HUES48 (cell line): ENCODE results near the gene CDC7.
"Not testable (repeated sequence)": the region's sequence is repeated elsewhere in the genome, so short reads cannot be mapped to it uniquely, and the experiment has no call there.

Experiments
- H3K27ac ChIP-seq: one replicate; pipeline ENCODE4 v1.7.0; 2013; ENCODE audit warnings: low read depth, low read length, inconsistent platforms
- H3K27me3 ChIP-seq: 2 replicates; pipeline ENCODE4 v1.6.1; 2013; ENCODE audit warnings: mild to moderate bottlenecking, low read length; ENCODE audit not compliant: control insufficient read depth, insufficient read depth
- H3K36me3 ChIP-seq: 2 replicates; pipeline ENCODE4 v1.6.1; 2013; ENCODE audit warnings: low read length; ENCODE audit not compliant: control insufficient read depth, insufficient read depth
- H3K4me1 ChIP-seq: 2 replicates; pipeline ENCODE4 v1.6.1; 2013; ENCODE audit warnings: mild to moderate bottlenecking, low read length; ENCODE audit not compliant: control insufficient read depth, insufficient read depth
- H3K4me3 ChIP-seq: 2 replicates; pipeline ENCODE4 v1.5.1; 2013; ENCODE audit warnings: mild to moderate bottlenecking, low read depth, low read length
- H3K9ac ChIP-seq: 2 replicates; pipeline ENCODE4 v1.6.1; 2013; ENCODE audit warnings: mild to moderate bottlenecking, low read depth, low read length, moderate library complexity
- H3K9me3 ChIP-seq: 2 replicates; pipeline ENCODE4 v1.6.1; 2013; ENCODE audit warnings: low read length; ENCODE audit not compliant: control insufficient read depth, insufficient read depth

Gene CDC7

DNA sequence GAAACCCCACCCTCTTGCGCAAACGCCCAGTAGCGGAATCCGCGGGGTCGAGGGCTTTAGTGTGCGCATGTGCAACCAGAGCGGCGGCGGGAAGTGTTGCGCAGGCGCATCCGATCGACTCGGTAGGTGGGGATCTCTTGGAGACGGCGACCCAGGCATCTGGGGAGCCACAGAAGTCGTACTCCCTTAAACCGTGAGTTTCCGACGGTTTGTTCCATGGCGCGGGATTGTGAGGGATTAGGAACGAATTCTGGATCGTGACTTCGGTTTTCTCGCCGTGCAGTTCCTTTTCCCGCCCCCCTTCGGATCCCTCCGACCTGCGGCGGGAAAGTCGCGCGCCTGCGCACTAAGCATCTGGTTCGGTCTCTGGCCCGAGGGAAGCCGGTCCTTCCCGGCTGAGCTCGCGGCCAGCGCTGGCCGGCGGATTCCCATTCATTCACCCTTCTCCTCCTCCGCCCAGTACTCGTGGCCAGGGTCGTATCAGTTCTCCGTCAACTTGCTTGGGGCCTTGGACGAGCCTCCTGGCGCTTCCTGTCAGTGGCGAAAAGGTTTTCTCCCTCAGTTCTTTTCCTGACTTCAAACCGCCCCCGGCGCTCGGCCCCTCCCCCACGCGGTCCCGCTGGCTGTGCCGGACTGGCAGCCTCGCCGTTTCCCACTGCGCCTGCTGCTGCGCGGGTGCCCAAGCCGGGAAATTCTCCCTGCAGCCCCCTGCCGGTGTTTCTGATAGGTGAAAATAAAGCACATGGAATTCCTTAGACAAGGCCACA lies at the start of gene CDC7:
Gene CDC7, plus strand, starts transcription at position 96 of the 767 bp plus-strand sequence. CDS start 866 bp downstream, outside the sequence.
- peak within 1 kb of the TSS; percentile 88 for H3K4me3 ChIP-seq
- H3K36me3 ChIP-seq, result peaks cover 16% of the 10 kb centered on the region; the same call in 1 of the 2 replicates
- peak within 1 kb of the TSS; percentile 97 for H3K9ac ChIP-seq
- no peaks in the 10 kb centered on the region for H3K9me3 ChIP-seq
- no peaks in the 10 kb centered on the region for H3K27me3 ChIP-seq
- peak within 1 kb of the TSS; percentile 99 for H3K27ac ChIP-seq
- peaks cover 44% of the 10 kb centered on the region for H3K4me1 ChIP-seq

DNA sequence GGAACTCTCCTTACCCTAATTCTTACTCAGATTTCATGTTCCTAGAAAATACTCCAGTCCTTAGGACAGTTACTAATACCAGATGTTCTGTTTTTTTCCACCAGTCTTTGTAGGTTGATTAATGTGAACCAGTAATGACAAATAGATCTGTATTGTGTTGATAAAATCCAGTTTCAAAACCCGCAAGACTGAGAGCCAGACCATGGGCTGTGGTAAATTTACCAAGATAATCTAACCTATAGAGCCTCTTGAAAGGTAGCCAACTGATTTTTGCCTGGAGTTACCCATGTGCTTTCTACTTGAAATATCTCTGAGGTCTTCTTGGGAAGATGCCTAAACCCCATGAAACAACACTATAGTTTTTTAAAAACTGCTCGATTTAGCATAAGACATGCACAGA lies 46.5 kb upstream of the CDC7 start:
- H3K27me3 ChIP-seq, result no peaks in the 10 kb centered on the region
- no peak overlapping the region for H3K27ac ChIP-seq
- no peak overlapping the region for H3K9ac ChIP-seq
- H3K36me3 ChIP-seq, result no peaks in the 10 kb centered on the region
- no peaks in the 10 kb centered on the region for H3K4me1 ChIP-seq
- H3K9me3 ChIP-seq, result no peaks in the 10 kb centered on the region
- H3K4me3 ChIP-seq, result no peak overlapping the region

DNA sequence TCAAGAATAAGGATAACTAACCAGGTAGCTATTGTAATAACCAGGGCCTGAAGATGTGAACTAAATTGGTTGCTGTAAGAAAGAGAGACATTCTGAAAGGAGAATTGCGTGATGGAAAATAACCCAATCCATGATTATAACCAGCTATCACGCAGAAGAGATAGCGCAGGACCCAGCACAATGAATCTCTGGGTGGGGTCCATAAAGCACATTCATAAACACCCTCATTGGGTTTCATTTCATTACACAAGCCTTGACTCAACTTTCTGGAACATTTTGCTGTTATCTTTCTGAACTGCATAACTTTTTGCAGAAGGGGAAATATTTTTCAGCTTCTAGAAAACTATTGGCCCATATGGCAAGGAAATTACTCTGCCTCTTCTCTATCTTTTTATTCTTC lies 45.3 kb upstream of the CDC7 start:
- no peaks in the 10 kb centered on the region for H3K36me3 ChIP-seq
- H3K27ac ChIP-seq, result no peak overlapping the region
- no peak overlapping the region for H3K4me3 ChIP-seq
- H3K9me3 ChIP-seq, result no peaks in the 10 kb centered on the region
- no peak overlapping the region for H3K9ac ChIP-seq
- no peaks in the 10 kb centered on the region for H3K4me1 ChIP-seq
- H3K27me3 ChIP-seq, result no peaks in the 10 kb centered on the region

DNA sequence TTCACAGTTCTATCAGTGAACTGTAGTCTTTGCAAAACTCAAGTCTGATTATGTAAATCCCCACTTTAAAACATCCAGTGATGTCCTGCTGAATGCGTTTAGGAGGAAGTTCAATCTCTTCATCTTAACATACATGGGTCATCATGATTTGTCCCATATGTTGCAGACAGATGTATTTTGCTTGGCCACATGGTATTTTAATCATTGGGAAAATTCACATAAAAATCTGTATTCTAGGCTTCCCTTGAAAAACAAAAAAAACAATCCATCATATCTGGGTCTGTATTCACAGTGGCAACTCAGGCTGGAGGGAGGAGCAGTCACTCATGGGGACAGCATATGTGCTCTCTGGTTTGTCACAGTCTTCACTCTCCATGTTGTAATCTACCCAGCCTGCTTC lies 44.8 kb upstream of the CDC7 start:
- Histone ChIP-seq H3K9ac (no peak overlapping the region), H3K9me3 (no peaks in the 10 kb centered on the region), H3K27ac (no peak overlapping the region), H3K27me3 (no peaks in the 10 kb centered on the region), H3K4me1 (no peaks in the 10 kb centered on the region), H3K4me3 (no peak overlapping the region), H3K36me3 (no peaks in the 10 kb centered on the region)

DNA sequence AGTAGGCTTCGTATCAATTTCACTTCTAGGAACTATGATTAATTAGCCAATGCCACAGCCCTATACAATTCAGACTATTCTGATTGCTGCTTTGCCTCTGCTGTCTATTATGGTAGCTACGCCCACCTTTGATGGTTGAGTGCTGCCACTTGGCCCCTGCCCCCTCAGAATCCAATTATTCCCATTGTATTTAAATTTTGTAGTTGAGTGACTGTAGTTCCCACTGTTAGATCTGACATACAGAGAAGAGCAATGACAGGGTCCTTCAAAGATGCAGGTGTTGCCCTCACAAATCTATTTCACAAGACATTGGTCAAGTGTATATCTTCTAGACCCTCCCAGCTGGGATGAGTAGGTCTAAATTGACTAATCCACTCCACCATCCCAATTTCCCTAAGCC lies 35.3 kb upstream of the CDC7 start:
- not testable (repeated sequence) for H3K36me3 ChIP-seq, H3K27ac ChIP-seq, H3K27me3 ChIP-seq, H3K9me3 ChIP-seq, H3K9ac ChIP-seq, H3K4me3 ChIP-seq, H3K4me1 ChIP-seq

DNA sequence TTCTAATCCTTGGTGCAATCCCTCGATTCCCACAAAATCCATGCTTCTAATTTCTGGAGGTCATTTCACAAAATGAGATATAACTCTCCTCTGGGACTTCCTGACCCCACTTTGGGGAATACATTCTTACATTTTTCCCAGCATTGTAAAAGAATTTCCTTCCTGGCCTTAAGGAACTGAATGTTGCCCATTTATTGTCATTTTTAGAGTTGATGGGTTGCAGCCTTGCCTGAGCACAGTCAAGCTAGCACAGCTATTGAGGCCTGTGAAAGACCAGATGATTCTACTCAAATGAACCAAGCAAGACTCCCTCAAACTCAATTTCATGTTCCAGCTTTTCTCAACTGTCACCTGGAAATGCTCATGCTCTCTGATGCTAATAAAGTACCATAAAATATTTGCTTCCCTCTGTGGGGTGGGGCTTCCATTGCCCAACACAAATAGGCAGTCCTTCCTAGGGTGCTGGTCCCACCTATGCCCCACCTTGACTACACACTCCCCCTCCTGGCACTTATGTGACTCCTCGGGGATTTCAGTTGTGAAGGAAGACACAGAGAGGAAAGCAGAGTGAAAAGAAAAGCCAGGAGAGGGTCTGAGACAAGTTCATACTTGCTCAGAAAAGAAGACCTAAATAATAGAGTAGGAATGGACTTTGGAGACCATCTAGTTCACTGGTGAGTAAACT lies 24.0 kb upstream of the CDC7 start:
- Histone ChIP-seq H3K4me3 (no peak overlapping the region), H3K27me3 (no peaks in the 10 kb centered on the region), H3K4me1 (no peaks in the 10 kb centered on the region), H3K9ac (no peak overlapping the region), H3K9me3 (no peaks in the 10 kb centered on the region), H3K27ac (no peak overlapping the region), H3K36me3 (no peaks in the 10 kb centered on the region)

DNA sequence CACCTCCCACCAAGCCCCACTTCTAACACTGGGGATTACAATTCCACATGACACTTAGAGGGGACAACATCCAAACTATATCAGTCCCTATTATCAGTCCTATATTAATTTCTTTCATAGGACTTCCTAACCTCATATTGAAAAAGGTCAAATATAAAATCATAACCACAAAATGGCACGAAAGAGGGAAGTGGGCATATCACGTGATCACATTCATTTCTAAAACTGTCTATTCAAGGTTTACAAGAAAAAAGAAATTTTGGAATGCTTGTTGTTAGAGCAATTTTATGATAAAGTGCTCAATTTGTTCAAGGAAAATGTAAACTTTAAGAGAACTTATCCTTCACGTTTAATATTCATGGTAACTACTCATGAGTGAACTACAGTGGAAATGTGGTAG lies 13.2 kb upstream of the CDC7 start:
- Histone ChIP-seq H3K27ac (no peak overlapping the region), H3K27me3 (no peaks in the 10 kb centered on the region), H3K9me3 (peaks cover 2% of the 10 kb centered on the region; the same call in 1 of the 2 replicates), H3K9ac (no peak overlapping the region), H3K4me1 (no peaks in the 10 kb centered on the region), H3K4me3 (no peak overlapping the region), H3K36me3 (no peaks in the 10 kb centered on the region)

DNA sequence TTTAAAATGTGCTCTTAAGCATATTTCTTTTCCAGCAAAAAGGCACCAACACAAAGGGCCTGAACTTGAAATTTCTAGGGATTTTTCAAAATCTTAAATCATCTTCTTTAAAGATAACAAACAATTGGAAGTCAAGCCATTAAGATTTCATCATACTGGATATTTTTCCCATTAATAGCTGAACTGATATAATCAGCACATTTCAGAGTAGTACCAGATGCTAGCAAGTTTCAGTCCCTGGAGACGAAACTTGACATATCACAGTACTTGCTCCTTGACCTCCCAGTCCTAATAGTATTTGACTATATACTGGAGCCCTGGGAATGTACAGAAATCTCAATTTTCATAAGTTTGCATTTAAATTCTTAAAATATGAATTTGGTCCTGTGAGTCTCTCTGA lies 10.2 kb upstream of the CDC7 start:
- Histone ChIP-seq H3K9me3 (no peaks in the 10 kb centered on the region; the same call in 1 of the 2 replicates), H3K9ac (no peak overlapping the region), H3K4me3 (no peak overlapping the region)

DNA sequence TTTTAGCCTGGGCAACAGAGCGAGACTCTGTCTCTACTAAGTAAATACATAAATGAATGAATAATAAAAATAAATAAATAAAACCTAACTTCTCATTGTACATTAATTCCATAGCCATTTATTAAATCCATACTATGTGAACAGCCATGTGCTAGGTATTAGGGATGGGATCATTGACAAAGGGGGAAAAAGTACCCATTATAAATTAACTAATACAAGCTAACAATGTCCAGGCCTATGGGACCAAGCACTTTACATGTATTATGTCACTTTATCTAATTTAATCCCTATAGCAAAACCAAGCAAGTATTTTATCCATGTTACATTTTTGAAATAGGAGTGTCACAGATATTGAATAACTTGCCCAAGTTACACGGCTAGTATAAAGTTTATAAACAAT lies 2.6 kb upstream of the CDC7 start:
- Histone ChIP-seq H3K9me3 (no peaks in the 10 kb centered on the region), H3K4me1 (peaks cover 23% of the 10 kb centered on the region), H3K36me3 (0 out of 2 replicates have a peak, but pooled peaks cover 3% of the 10 kb centered on the region), H3K9ac (no peak overlapping the region), H3K4me3 (no peak overlapping the region), H3K27me3 (no peaks in the 10 kb centered on the region), H3K27ac (no peak overlapping the region)

More for the DNA sequence above, 10.2 kb upstream of the CDC7 start:
- H3K36me3 ChIP-seq, result no peaks in the 10 kb centered on the region
- no peaks in the 10 kb centered on the region for H3K27me3 ChIP-seq
- H3K27ac ChIP-seq, result no peak overlapping the region
- H3K4me1 ChIP-seq, result no peaks in the 10 kb centered on the region

DNA sequence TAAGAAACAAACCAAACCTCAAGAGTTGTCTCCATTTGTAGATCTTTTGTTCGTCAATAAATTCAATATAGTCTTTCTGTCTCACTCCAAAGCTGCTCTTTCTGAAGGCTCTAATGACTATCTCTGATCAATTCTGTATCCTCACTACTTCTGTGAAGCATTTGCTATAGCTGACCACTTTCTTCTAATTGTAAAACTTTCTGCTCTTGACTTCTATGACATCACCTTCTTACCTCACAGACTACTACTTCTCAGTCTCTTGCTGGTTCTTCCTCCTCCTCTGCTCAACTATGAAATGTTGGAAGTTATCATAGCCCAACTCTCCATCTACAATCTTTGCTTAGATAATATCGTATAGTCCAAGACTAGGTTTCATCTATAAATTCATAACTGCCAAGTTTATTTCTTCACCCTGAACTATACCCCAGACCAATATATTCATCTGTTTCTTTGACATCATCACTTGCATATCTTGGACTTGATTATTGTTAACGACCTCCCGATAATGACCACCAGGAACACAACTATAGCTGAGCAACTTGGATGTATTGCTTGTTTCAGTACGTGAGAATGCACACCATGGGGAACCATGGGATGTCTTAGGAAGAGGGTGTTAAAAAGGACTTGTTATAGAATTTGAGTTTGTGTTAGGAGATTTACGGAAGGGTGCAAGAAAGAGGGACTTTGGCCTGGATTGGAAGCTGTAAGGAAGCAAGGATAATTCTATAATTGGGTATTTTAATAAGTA lies 2.0 kb upstream of the CDC7 start:
- no peaks in the 10 kb centered on the region for H3K27me3 ChIP-seq
- H3K4me3 ChIP-seq, result no peak overlapping the region
- no peak overlapping the region for H3K27ac ChIP-seq
- H3K9ac ChIP-seq, result no peak overlapping the region
- H3K36me3 ChIP-seq, result 0 out of 2 replicates have a peak, but pooled peaks cover 6% of the 10 kb centered on the region
- H3K4me1 ChIP-seq, result peaks cover 27% of the 10 kb centered on the region
- no peaks in the 10 kb centered on the region for H3K9me3 ChIP-seq

DNA sequence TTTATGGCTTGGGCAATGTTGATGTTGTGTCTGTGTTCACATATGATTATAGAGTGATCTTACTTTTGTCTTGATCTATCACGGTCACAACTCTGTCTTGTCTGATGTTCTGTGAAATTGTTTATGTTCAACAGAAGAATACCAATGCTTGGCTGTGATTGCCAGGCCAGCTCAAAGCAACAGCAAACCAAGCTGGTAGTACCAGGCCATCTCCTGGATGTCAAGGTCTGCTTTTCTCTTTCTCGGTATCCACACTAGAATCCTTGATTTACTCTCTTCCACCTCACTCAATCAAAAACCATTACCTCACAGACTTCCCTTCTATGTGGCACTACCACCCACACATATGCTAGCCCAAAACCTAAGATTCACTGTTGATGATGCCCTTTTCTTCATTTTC lies 1.3 kb upstream of the CDC7 start:
- H3K4me3 ChIP-seq, result no peak overlapping the region
- H3K9me3 ChIP-seq, result no peaks in the 10 kb centered on the region
- no peaks in the 10 kb centered on the region for H3K27me3 ChIP-seq
- peaks cover 29% of the 10 kb centered on the region for H3K4me1 ChIP-seq
- H3K27ac ChIP-seq, result no peak overlapping the region
- H3K36me3 ChIP-seq, result 0 out of 2 replicates have a peak, but pooled peaks cover 6% of the 10 kb centered on the region
- no peak overlapping the region for H3K9ac ChIP-seq
